Measurements from ENCODE around the gene C17orf107.
"Not testable (repeated sequence)": the region's sequence is repeated elsewhere in the genome, so short reads cannot be mapped to it uniquely, and the experiment has no call there.

DNA sequence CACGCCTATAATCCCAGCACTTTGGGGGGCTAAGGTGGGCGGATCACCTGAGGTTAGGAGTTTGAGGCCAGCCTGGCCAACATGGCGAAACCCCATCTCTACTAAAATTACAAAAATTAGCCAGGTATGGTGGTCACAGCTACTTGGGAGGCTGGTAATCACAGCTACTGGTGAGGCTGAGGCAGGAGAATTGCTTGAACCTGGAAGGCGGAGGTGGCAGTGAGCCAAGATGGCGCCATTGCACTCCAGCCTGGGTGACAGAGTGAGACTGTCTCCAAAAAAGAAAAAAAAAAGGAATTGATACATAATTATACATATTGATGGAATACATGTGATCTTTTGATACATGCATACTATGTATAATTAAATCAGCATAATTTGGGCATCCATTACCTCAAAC, 31.8 kb upstream of the C17orf107 start:
- not testable (repeated sequence) for TF ChIP-seq CTCF, POLR2A (IDR thresholded peaks at IDR 0.05)
